SK-N-SH (cell line): ENCODE measurements around the gene HEATR3. TPM values are rescaled to one million over a fixed set of nuclear protein-coding genes. Genes with fewer than 3 reads are reported as not detected.

Source experiments
- CTCF ChIA-PET: fragments of 300-600, 350-600 bp; formaldehyde crosslinking; extraction: SDS; loops from one replicate; lab custom pipeline; 2021; lab: Yijun Ruan, JAX
- POLR2A ChIA-PET: fragments of 350-600 bp; sonication (Branson Sonifier 250); formaldehyde crosslinking; extraction: SDS; loops from one replicate; lab custom pipeline; 2020; ENCODE audit warnings: antibody characterized with exemption, inconsistent platforms; lab: Yijun Ruan, JAX
- DNase-seq: peaks from one replicate; pipeline ENCODE4 v3.0.0; 2012
- H2AFZ ChIP-seq: fragments of 200-600 bp; sonication (generic); 2 replicates; pipeline ENCODE4 v1.8.1; 2016; ENCODE audit warnings: antibody characterized with exemption, mild to moderate bottlenecking, low read depth
- H3F3A ChIP-seq: fragments of 200-600 bp; sonication (generic); replicated peaks from 2 replicates; pipeline ENCODE3; 2016; ENCODE audit warnings: antibody characterized with exemption, mild to moderate bottlenecking; ENCODE audit not compliant: insufficient read depth
- H3K27ac ChIP-seq, 2 experiments: fragments of 200-500 bp in 1 of 2; fragments of 200-600 bp in 1 of 2; sonication (Bioruptor generic) in 1 of 2; sonication (generic), shearing (Covaris generic) in 1 of 2; 2 replicates each; pipeline versions ENCODE4 v1.5.1 to v1.6.1; 2014 to 2016; ENCODE audit warnings: low read depth in 2 of 2, inconsistent platforms in 1 of 2, low read length in 1 of 2, mild to moderate bottlenecking in 1 of 2, mixed read lengths in 1 of 2
- H3K27me3 ChIP-seq: fragments of 200-600 bp; sonication (generic), shearing (Covaris generic); 2 replicates; pipeline ENCODE4 v1.6.1; 2016; ENCODE audit warnings: mixed run types; ENCODE audit not compliant: insufficient read depth
- H3K36me3 ChIP-seq, 2 experiments: fragments of 200-500 bp in 1 of 2; fragments of 200-600 bp in 1 of 2; sonication (Bioruptor generic) in 1 of 2; sonication (generic) in 1 of 2; replicated peaks in 1 of 2; 2 replicates each; pipeline versions ENCODE3 to v1.5.1; 2014 to 2016; ENCODE audit warnings: low read length in 1 of 2, mild to moderate bottlenecking in 1 of 2; ENCODE audit not compliant: insufficient read depth in 2 of 2, control insufficient read depth in 1 of 2
- H3K4me1 ChIP-seq, 2 experiments: fragments of 200-500 bp in 1 of 2; fragments of 200-600 bp in 1 of 2; sonication (Bioruptor generic) in 1 of 2; sonication (generic), shearing (Covaris generic) in 1 of 2; 2 replicates each; pipeline versions ENCODE4 v1.5.1 to v1.6.1; 2014 to 2016; ENCODE audit warnings: low read depth in 1 of 2, low read length in 1 of 2, mixed run types in 1 of 2; ENCODE audit not compliant: insufficient read depth in 2 of 2, control insufficient read depth in 1 of 2
- H3K4me2 ChIP-seq: fragments of 200-600 bp; sonication (generic), shearing (Covaris generic); 2 replicates; pipeline ENCODE4 v1.6.1; 2017; ENCODE audit warnings: mixed run types
- H3K4me3 ChIP-seq, 2 experiments: fragments of 200-500 bp in 1 of 2; fragments of 200-600 bp in 1 of 2; sonication (Bioruptor generic) in 1 of 2; sonication (generic), shearing (Covaris generic) in 1 of 2; 2 replicates each; pipeline versions ENCODE4 v1.5.1 to v1.8.1; 2014 to 2016; ENCODE audit warnings: low read depth in 2 of 2, inconsistent platforms in 1 of 2, low read length in 1 of 2, mild to moderate bottlenecking in 1 of 2, mixed read lengths in 1 of 2, moderate library complexity in 1 of 2
- H3K79me2 ChIP-seq: fragments of 200-600 bp; sonication (generic); 2 replicates; pipeline ENCODE4 v1.8.1; 2017; ENCODE audit warnings: mild to moderate bottlenecking; ENCODE audit not compliant: insufficient read depth
- H3K9ac ChIP-seq: fragments of 200-600 bp; sonication (generic); 2 replicates; pipeline ENCODE4 v1.6.1; 2017; ENCODE audit warnings: mixed run types
- H3K9me2 ChIP-seq: fragments of 200-600 bp; sonication (generic); 2 replicates; pipeline ENCODE4 v1.6.1; 2017; ENCODE audit warnings: mixed run types
- H3K9me3 ChIP-seq: fragments of 200-600 bp; sonication (generic); 2 replicates; pipeline ENCODE4 v1.6.1; 2017; ENCODE audit warnings: mixed run types, mild to moderate bottlenecking, moderate library complexity
- H4K20me1 ChIP-seq: fragments of 200-600 bp; sonication (generic); 2 replicates; pipeline ENCODE4 v1.6.1; 2017; ENCODE audit warnings: mild to moderate bottlenecking, mixed run types; ENCODE audit not compliant: insufficient read depth
- CHD2 ChIP-seq: fragments of 150-350 bp; IDR thresholded peaks from 2 replicates; pipeline ENCODE4 v1.6.1; 2018; ENCODE audit warnings: low read length; ENCODE audit not compliant: partially characterized antibody
- CTCF ChIP-seq: fragments of 200-600 bp; sonication (generic); IDR thresholded peaks from 2 replicates; pipeline ENCODE4 v1.6.1; 2017; ENCODE audit warnings: antibody characterized with exemption, mild to moderate bottlenecking, moderate library complexity
- EP300 ChIP-seq, 2 experiments: IDR thresholded peaks; 2 replicates each; pipeline versions ENCODE4 v1.4.0 to v1.6.1; 2012; ENCODE audit warnings: borderline replicate concordance in 1 of 2, low read depth in 1 of 2, low read length in 1 of 2
- FOXJ3 ChIP-seq: sonication (generic); formaldehyde crosslinking; IDR thresholded peaks from 2 replicates; pipeline ENCODE4 v1.5.1; 2020; ENCODE audit warnings: mild to moderate bottlenecking, missing genetic modification reagents
- GABPA ChIP-seq: IDR thresholded peaks from 2 replicates; pipeline ENCODE4 v1.4.0; 2012; ENCODE audit warnings: low read depth, mild to moderate bottlenecking
- GATA2 ChIP-seq: sonication (generic); formaldehyde crosslinking; IDR thresholded peaks from 2 replicates; pipeline ENCODE4 v1.5.0; 2020; ENCODE audit warnings: mild to moderate bottlenecking, missing genetic modification reagents
- MAX ChIP-seq: IDR thresholded peaks from 2 replicates; pipeline ENCODE4 v1.4.0; 2012; ENCODE audit warnings: low read depth
- MXI1 ChIP-seq: IDR thresholded peaks from 2 replicates; pipeline ENCODE4 v1.6.1; 2012; ENCODE audit warnings: mild to moderate bottlenecking, low read depth, low read length, improper control_type of control experiment
- NRF1 ChIP-seq: IDR thresholded peaks from 2 replicates; pipeline ENCODE4 v1.6.1; 2012; ENCODE audit warnings: low read depth, mild to moderate bottlenecking, low read length
- PBX3 ChIP-seq: IDR thresholded peaks from 2 replicates; pipeline ENCODE4; 2012
- REST ChIP-seq: IDR thresholded peaks from 2 replicates; pipeline ENCODE4 v1.6.1; 2012; ENCODE audit warnings: mild to moderate bottlenecking, low read depth, low read length, moderate library complexity
- RFX5 ChIP-seq: IDR thresholded peaks from 2 replicates; pipeline ENCODE4 v1.6.1; 2012; ENCODE audit warnings: mild to moderate bottlenecking, improper control_type of control experiment, low read length
- SIN3A ChIP-seq: IDR thresholded peaks from 2 replicates; pipeline ENCODE4 v1.6.1; 2012; ENCODE audit warnings: low read depth, mild to moderate bottlenecking, low read length, moderate library complexity, borderline replicate concordance
- TCF12 ChIP-seq: IDR thresholded peaks from 2 replicates; pipeline ENCODE4 v1.4.0; 2012
- TEAD4 ChIP-seq: IDR thresholded peaks from 2 replicates; pipeline ENCODE4 v1.4.0; 2012; ENCODE audit warnings: mild to moderate bottlenecking, borderline replicate concordance; ENCODE audit not compliant: insufficient read depth
- USF1 ChIP-seq: IDR thresholded peaks from 2 replicates; pipeline ENCODE4 v1.4.0; 2012; ENCODE audit warnings: low read depth, borderline replicate concordance
- USF2 ChIP-seq: fragments of 150-350 bp; IDR thresholded peaks from 2 replicates; pipeline ENCODE4 v1.6.1; 2017; ENCODE audit warnings: antibody characterized with exemption, low read length, low read depth, borderline replicate concordance
- YY1 ChIP-seq: IDR thresholded peaks from 2 replicates; pipeline ENCODE4 v1.4.0; 2012; ENCODE audit warnings: low read depth, mild to moderate bottlenecking
- WGBS: methylation state at CpG from one replicate; pipeline ENCODE4 v1.1.6; 2017; ENCODE audit warnings: low lambda C conversion rate; 5-methylcytosine and 5-hydroxymethylcytosine counted together
- polyA plus RNA-seq, 3 experiments: library from polyadenylated mRNA; depleted of rRNA; stranded (reverse); fragments of >200 nt; gene quantifications; 2 replicates each; pipeline ENCODE4 v1.2.3, GENCODE V29; 2012

The HEATR3 gene
- polyA plus RNA-seq, 1 of the 3 experiments (the other 2 are of a cell fraction), result 10.1 TPM

GRCh38 chr16:50027829-50028228 is 37.9 kb upstream of the HEATR3 start:
- no peak for TF ChIP-seq YY1
- TF ChIP-seq USF2, result no peak
- TF ChIP-seq MAX, result no peak
- no peak for TF ChIP-seq CHD2
- no peak for TF ChIP-seq FOXJ3 (CRISPR knock-in tag)
- TF ChIP-seq GATA2 (CRISPR knock-in tag), result no peak
- TF ChIP-seq SIN3A, result no peak
- TF ChIP-seq GABPA, result no peak
- TF ChIP-seq REST, result no peak
- no peak for TF ChIP-seq TCF12
- TF ChIP-seq USF1, result no peak
- no peaks in the 10 kb centered on the region for H3K27me3 ChIP-seq
- peaks cover 5 to 18% of the 10 kb centered on the region in 2 experiments; a peak in 3 of 4 replicates for H3K4me1 ChIP-seq
- no peak for DNase-seq
- 94% methylated on average over 5 of the region's 5 CpGs for WGBS
- H3K9me3 ChIP-seq, result no peaks in the 10 kb centered on the region
- CTCF ChIA-PET, result interaction anchor here (1.3 to 1.4 kb wide), 2 partner anchors 40 to 183 kb away, joined by 4 read pairs; no protein-coding TSS in a partner anchor
- H2AFZ ChIP-seq, result no peak overlapping the region
- no peak overlapping the region for H3K4me3 ChIP-seq
- H3K36me3 ChIP-seq, result peaks cover 38 to 42% of the 10 kb centered on the region in 2 experiments
- POLR2A ChIA-PET, result no interaction called here
- H3K4me2 ChIP-seq, result no peak overlapping the region
- H4K20me1 ChIP-seq, result no peaks in the 10 kb centered on the region
- H3K9me2 ChIP-seq, result no peaks in the 10 kb centered on the region
- no peak overlapping the region for H3K9ac ChIP-seq
- H3K27ac ChIP-seq, result no peak overlapping the region
- no peaks in the 10 kb centered on the region for H3F3A ChIP-seq
- H3K79me2 ChIP-seq, result peaks cover 65% of the 10 kb centered on the region

- DNase-seq, result no peak
- H3K27me3 ChIP-seq, result no peaks in the 10 kb centered on the region
- WGBS, result 74% methylated on average over 3 of the region's 3 CpGs
- H3K4me3 ChIP-seq, result no peak overlapping the region
- peaks cover 23% of the 10 kb centered on the region for H3F3A ChIP-seq
- CTCF ChIA-PET, result no interaction called here
- H3K4me2 ChIP-seq, result no peak overlapping the region
- peaks cover 0 to 18% of the 10 kb centered on the region in 2 experiments; a peak in 1 of 4 replicates for H3K4me1 ChIP-seq
- H3K27ac ChIP-seq, result no peak overlapping the region
- H3K9me3 ChIP-seq, result no peaks in the 10 kb centered on the region
- POLR2A ChIA-PET, result no interaction called here
- no peaks in the 10 kb centered on the region for H3K9me2 ChIP-seq
- no peak overlapping the region for H3K9ac ChIP-seq
- peaks cover 13% of the 10 kb centered on the region for H3K79me2 ChIP-seq
- H3K36me3 ChIP-seq, result peaks cover 51 to 54% of the 10 kb centered on the region in 2 experiments
- no peak overlapping the region for H2AFZ ChIP-seq
- H4K20me1 ChIP-seq, result no peaks in the 10 kb centered on the region
- TF ChIP-seq USF2, result no peak
- no peak for TF ChIP-seq TEAD4
- TF ChIP-seq EP300 (IDR thresholded peaks at IDR 0.05; ENCODE audit: borderline replicate concordance in 1 of 2, low read depth in 1 of 2, low read length in 1 of 2), result no peak
- no peak for TF ChIP-seq PBX3
- TF ChIP-seq RFX5, result no peak
- no peak for TF ChIP-seq CTCF
- no peak for TF ChIP-seq MXI1
- TF ChIP-seq NRF1, result no peak
Observed at GRCh38 chr16:50035468-50035992, 30.2 kb upstream of the HEATR3 start.
